Endothelial cell of umbilical vein (primary cell): ENCODE data around the gene PYGO1. TPM values are rescaled to one million over a fixed set of nuclear protein-coding genes. Genes with fewer than 3 reads are reported as not detected.

ENCODE experiments used
- BruUV-seq: library from RNA; stranded (reverse); fragments of 400-500 nt; replicated peaks from 2 replicates; lab custom pipeline; 2021; lab: Mats Ljungman, UMichigan
- CTCF ChIA-PET: fragments of 300-600, 350-600 bp; sonication (Branson Sonifier 250); formaldehyde crosslinking; loops from one replicate; lab custom pipeline; 2021; ENCODE audit warnings: antibody characterized with exemption, inconsistent platforms; lab: Charles Lee
- POLR2A ChIA-PET: fragments of 300-600, 350-600 bp; sonication (Branson Sonifier 250); formaldehyde crosslinking; loops from one replicate; lab custom pipeline; 2021; ENCODE audit warnings: antibody characterized with exemption, inconsistent platforms; lab: Charles Lee
- DNase-seq: peaks from one replicate; pipeline ENCODE4 v3.0.0-alpha.2; 2011; ENCODE audit warnings: low read depth, low spot score
- FAIRE-seq: peaks from 2 replicates; lab custom pipeline; 2011; peaks lifted over from hg19 to GRCh38; lab: Jason Lieb, UNC
- H2AFZ ChIP-seq: 2 replicates; pipeline ENCODE4 v1.6.0; 2012; ENCODE audit warnings: low read depth, low read length, control low read depth, inconsistent platforms
- H3K27ac ChIP-seq: 2 replicates; pipeline ENCODE4 v1.5.1; 2011; ENCODE audit warnings: low read depth, mild to moderate bottlenecking, control low read depth, low read length, moderate library complexity; ENCODE audit not compliant: insufficient read depth
- H3K27me3 ChIP-seq, 2 experiments: 2 replicates each; pipeline versions ENCODE4 v1.6.0 to v1.6.1; 2011; ENCODE audit warnings: low read length in 2 of 2, mixed read lengths in 1 of 2; ENCODE audit not compliant: control insufficient read depth in 2 of 2, insufficient read depth in 2 of 2
- H3K36me3 ChIP-seq, 2 experiments: 2 replicates in 1 of 2; 3 replicates in 1 of 2; pipeline ENCODE4 v1.5.1; 2011; ENCODE audit warnings: low read length in 2 of 2, mild to moderate bottlenecking in 1 of 2, moderate library complexity in 1 of 2; ENCODE audit not compliant: control insufficient read depth in 2 of 2, insufficient read depth in 2 of 2; ENCODE audit errors: extremely low read depth in 1 of 2
- H3K4me1 ChIP-seq: 3 replicates; pipeline ENCODE4 v1.5.1; 2011; ENCODE audit warnings: mild to moderate bottlenecking, low read length; ENCODE audit not compliant: control insufficient read depth, insufficient read depth; ENCODE audit errors: extremely low read depth
- H3K4me2 ChIP-seq: 2 replicates; pipeline ENCODE4 v1.6.1; 2011; ENCODE audit warnings: low read length, control low read depth, mixed read lengths; ENCODE audit not compliant: insufficient read depth
- H3K4me3 ChIP-seq, 3 experiments: fragments of 200-600 bp in 1 of 3; sonication (generic), shearing (Covaris generic) in 1 of 3; replicated peaks in 1 of 3; 2 replicates each; pipeline ENCODE4 v1.5.1; 2011 to 2016; ENCODE audit warnings: control low read depth in 3 of 3, low read length in 3 of 3, mild to moderate bottlenecking in 2 of 3, inconsistent platforms in 1 of 3, low read depth in 1 of 3, moderate library complexity in 1 of 3; ENCODE audit not compliant: insufficient read depth in 1 of 3
- H3K79me2 ChIP-seq: 2 replicates; pipeline ENCODE4 v1.6.0; 2012; ENCODE audit warnings: low read length, inconsistent platforms; ENCODE audit not compliant: control insufficient read depth, insufficient read depth
- H3K9ac ChIP-seq: replicated peaks from 2 replicates; pipeline ENCODE3; 2011; ENCODE audit warnings: low read length, control low read depth; ENCODE audit not compliant: insufficient read depth; ENCODE audit errors: extremely low read depth
- H3K9me1 ChIP-seq: replicated peaks from 3 replicates; pipeline ENCODE4 v1.6.0; 2011; ENCODE audit warnings: mild to moderate bottlenecking, low read length; ENCODE audit not compliant: control insufficient read depth, insufficient read depth; ENCODE audit errors: extremely low read depth
- H3K9me3 ChIP-seq: replicated peaks from 2 replicates; pipeline ENCODE4 v1.5.1; 2012; ENCODE audit warnings: low read length, inconsistent platforms; ENCODE audit not compliant: control insufficient read depth, insufficient read depth
- H4K20me1 ChIP-seq: replicated peaks from 2 replicates; pipeline ENCODE3; 2011; ENCODE audit warnings: mild to moderate bottlenecking, low read length; ENCODE audit not compliant: control insufficient read depth, insufficient read depth; ENCODE audit errors: extremely low read depth
- EZH2 ChIP-seq: IDR thresholded peaks from 2 replicates; pipeline ENCODE4 v1.6.1; 2012; ENCODE audit warnings: borderline replicate concordance, low read depth, mild to moderate bottlenecking, moderate library complexity, low read length, inconsistent platforms; ENCODE audit not compliant: severe bottlenecking
- GATA2 ChIP-seq: IDR thresholded peaks from 2 replicates; pipeline ENCODE4 v1.7.0; 2011; ENCODE audit warnings: low read depth, mild to moderate bottlenecking, moderate library complexity, mixed read lengths, low read length; ENCODE audit not compliant: insufficient read length, insufficient read depth
- JUN ChIP-seq: IDR thresholded peaks from 2 replicates; pipeline ENCODE4 v1.6.1; 2011; ENCODE audit warnings: borderline replicate concordance, low read depth; ENCODE audit not compliant: insufficient read length, insufficient read depth
- POLR2AphosphoS5 ChIP-seq: IDR thresholded peaks from 2 replicates; pipeline ENCODE4 v1.6.1; 2012; ENCODE audit warnings: low read depth, mild to moderate bottlenecking, control low read depth, low read length, moderate library complexity; ENCODE audit not compliant: insufficient read depth
- dilution Hi-C: fragments of 300-500 bp; cut with MboI; formaldehyde crosslinking; loops from one replicate; pipeline ENCODE4 v1.15.0; 2019; ENCODE audit warnings: low sequenced_read_pairs; ENCODE audit not compliant: extremely low pct_ligation_motif_present
- intact Hi-C: fragments of 100-400 bp; cut with micrococcal nuclease; formaldehyde crosslinking; loops from one replicate; pipeline ENCODE4 v1.10.0; 2022
- polyA plus RNA-seq, 4 experiments: library from polyadenylated mRNA; depleted of rRNA in 3 of 4; stranded (reverse) in 3 of 4; unstranded in 1 of 4; fragments of >200 nt; gene quantifications; 2 replicates each; pipeline versions ENCODE4 v1.2.1 to v1.2.3, GENCODE V29; 2011 to 2012; ENCODE audit warnings: missing spikeins in 1 of 4
- total RNA-seq: library from RNA; stranded (reverse); gene quantifications from 2 replicates; pipeline ENCODE4 v1.2.3, GENCODE V29; 2021
- TF ChIP-seq, protein P1 (sequence below), 2 donors: IDR thresholded peaks; 1 replicate in 1 of 2; 2 replicates in 1 of 2; pipeline ENCODE4 v1.5.1; 2011; ENCODE audit warnings: low read length in 2 of 2, mild to moderate bottlenecking in 2 of 2, moderate library complexity in 2 of 2, control low read depth in 1 of 2, inconsistent platforms in 1 of 2, low read depth in 1 of 2; ENCODE audit not compliant: insufficient read depth in 1 of 2; ENCODE audit errors: extremely low read depth in 1 of 2

Gene PYGO1
- total and polyA plus RNA-seq, 2 donors (not counting 3 experiments of a cell fraction or from before 2014, with no cell fraction given) = 1.9 to 7.6 TPM

GRCh38 chr15:55628369-55628730 lies 40.2 kb upstream of the PYGO1 start:
- no peaks in the 10 kb centered on the region for H3K36me3 ChIP-seq
- no peaks in the 10 kb centered on the region for H3K79me2 ChIP-seq
- TF ChIP-seq, protein P1, sequence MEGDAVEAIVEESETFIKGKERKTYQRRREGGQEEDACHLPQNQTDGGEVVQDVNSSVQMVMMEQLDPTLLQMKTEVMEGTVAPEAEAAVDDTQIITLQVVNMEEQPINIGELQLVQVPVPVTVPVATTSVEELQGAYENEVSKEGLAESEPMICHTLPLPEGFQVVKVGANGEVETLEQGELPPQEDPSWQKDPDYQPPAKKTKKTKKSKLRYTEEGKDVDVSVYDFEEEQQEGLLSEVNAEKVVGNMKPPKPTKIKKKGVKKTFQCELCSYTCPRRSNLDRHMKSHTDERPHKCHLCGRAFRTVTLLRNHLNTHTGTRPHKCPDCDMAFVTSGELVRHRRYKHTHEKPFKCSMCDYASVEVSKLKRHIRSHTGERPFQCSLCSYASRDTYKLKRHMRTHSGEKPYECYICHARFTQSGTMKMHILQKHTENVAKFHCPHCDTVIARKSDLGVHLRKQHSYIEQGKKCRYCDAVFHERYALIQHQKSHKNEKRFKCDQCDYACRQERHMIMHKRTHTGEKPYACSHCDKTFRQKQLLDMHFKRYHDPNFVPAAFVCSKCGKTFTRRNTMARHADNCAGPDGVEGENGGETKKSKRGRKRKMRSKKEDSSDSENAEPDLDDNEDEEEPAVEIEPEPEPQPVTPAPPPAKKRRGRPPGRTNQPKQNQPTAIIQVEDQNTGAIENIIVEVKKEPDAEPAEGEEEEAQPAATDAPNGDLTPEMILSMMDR (IDR thresholded peaks at IDR 0.05; ENCODE audit: extremely low read depth in 1 of 2, insufficient read depth in 1 of 2, low read depth in 1 of 2, low read length in 2 of 2) = no peak
- TF ChIP-seq EZH2 (no peak), GATA2 (no peak), POLR2AphosphoS5 (no peak), JUN (no peak)
- H3K9me1 ChIP-seq = no peaks in the 10 kb centered on the region
- no peaks in the 10 kb centered on the region for H4K20me1 ChIP-seq
- no peak overlapping the region for H2AFZ ChIP-seq
- DNase-seq (no peak), FAIRE-seq (no peak)
- dilution Hi-C loops = no loop called here
- ChIA-PET POLR2A (no interaction called here), CTCF (interaction anchor here (0.6 to 2.6 kb wide), 16 partner anchors 10 to 290 kb away, joined by 3 to 13 read pairs (median 4); no protein-coding TSS in a partner anchor)
- H3K4me2 ChIP-seq = no peak overlapping the region
- no peaks in the 10 kb centered on the region for H3K9me3 ChIP-seq
- intact Hi-C loops = no loop called here
- no peak overlapping the region for H3K4me3 ChIP-seq
- H3K27me3 ChIP-seq = no peaks in the 10 kb centered on the region
- peaks cover 6% of the 10 kb centered on the region for H3K4me1 ChIP-seq
- no peak overlapping the region for H3K9ac ChIP-seq
- H3K27ac ChIP-seq = no peak overlapping the region
- BruUV-seq = no TSS peak
